LoVo (cell line): ENCODE data around the gene TGM5.
A peak's percentile ranks its signal among the peaks of the same experiment; 100 is the strongest.
"Not testable (repeated sequence)": the region's sequence is repeated elsewhere in the genome, so short reads cannot be mapped to it uniquely, and the experiment has no call there.

Experiments
- DNase-seq: peaks from one replicate; pipeline ENCODE4 v3.0.0-alpha.2; 2016; ENCODE audit warnings: low spot score

Gene TGM5

DNA sequence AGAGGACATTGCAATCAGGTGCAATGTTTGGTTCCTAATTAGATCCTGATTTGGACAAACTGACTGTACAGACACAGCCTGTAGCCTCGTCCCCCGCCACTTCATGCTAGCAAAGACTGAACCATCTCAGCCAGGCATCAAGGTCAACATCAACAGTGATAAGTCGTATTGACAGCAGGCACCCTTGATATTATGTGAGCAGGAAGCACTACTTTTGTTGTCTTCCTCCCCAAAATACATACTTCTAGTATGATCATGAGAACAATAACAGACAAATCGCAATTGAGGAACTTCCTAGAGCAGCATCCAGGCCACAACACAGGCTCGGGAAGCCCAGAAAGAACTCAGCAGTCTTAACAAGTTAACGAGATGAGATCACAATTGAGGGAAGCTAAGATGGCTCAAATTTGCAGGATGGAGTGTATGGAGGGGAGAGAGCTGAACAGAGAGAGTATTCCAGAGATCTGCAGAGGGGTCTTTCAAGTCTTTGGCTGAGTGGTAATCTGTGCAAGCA is 20.4 kb downstream of the TGM5 start:
- no peak for DNase-seq

GRCh38 chr15:43244092-43244491 is 22.6 kb downstream of the TGM5 start:
- no peak for DNase-seq

DNA sequence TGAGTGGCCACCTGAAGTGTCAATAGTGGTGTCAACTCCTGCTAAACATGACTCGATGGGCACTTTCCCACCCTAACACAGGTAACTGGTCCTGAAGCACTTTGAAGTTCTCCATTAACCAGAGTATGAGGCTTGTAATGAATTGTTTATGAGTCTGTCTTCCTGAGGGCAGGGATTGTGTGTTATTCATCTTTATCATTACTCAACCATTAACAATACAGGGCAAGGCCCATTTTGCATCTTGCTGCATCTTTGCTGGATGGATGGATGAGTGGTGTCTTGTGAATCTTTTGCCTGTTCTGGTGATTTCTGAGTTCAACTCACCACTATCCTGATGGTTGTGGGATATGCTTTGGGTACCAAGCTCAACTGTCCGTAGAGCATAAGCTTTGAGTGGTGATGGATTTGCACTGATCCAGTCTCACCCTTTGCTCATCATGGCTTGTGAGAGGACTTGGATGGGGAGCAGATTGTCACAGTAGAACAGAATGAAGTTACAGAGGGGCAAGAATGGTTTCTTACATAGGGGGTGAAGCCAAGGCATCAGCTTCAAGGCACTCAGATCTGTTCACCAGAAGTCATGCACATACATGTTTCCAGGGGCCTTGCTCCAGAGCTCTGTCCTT is 23.6 kb downstream of the TGM5 start:
- no peak for DNase-seq

DNA sequence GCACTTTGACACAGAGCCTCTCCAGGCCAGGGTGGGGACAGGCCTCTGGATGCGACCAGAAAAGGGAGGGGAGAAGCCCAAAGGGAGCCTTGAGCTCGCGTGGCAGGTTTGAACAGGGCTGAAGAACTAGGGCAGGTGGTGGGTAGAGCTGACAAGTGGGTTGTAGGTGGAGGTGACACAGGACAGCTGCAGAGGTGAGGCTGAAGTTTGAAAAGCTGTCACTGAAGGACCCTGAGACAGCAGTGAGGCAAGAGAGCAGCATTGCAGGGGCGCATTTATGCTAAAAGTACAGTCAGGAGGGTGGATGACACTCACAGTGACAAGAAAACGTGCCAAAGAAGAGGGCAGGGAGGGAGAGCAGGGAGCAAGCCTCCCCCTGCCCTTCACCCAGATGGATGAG is 24.1 kb downstream of the TGM5 start:
- no peak for DNase-seq

DNA sequence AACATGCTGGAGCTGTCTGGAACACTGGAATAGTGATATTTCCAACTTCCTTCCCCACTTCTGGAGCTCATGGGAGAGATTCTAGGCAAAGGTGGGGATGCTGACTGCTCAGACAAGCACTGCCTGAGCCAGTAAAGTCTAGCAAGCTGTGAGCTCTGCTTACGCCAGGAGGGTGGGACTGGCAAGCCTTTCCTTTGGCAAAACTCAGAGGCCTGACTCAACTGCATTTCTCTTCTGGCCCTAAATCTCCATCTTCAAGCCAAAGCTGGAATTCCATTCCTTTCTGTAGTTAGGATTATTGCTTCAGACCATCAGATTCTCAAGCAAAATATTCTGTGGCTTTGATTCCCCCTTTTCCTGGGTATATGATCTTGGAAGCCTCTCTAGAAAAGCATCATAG is 25.6 kb downstream of the TGM5 start:
- DNase-seq: no peak

DNA sequence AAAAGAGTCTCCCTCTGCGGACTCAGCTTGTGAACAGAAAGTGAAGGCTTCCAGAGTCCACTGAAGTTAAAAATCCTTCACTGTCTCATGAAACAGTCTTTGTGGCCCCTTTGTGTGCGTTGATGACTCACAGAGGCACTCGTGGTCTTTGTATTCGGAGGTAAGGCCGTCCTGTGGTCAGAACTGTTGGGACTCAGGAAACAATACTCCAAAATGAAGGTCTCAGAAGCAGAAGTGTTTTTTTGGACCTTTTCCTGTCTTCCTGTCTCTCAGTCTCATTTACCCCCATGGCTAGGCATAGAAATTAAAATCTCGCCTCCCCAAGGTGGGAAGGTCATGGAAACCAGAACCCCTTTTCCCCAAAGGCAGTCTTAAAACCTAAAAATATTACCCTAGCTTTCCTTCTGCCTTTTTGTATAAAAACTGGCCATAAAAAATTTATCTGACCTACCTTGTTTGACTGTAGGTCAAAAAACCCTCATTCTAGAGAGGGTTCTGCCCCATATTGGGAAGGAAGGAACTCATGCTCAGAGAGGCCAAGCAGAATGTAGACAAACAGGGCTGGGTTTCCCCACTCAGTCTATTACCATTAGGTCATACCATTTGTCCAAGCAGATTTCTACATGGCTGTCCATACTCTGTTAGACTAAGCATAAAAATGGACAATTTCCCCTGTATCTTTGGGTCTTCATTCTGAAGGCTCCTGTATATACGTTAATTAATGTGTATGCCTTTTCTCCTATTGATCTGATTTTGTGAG is 26.8 kb downstream of the TGM5 start:
- no peak for DNase-seq

GRCh38 chr15:43238671-43239131 is 28.0 kb downstream of the TGM5 start:
- DNase-seq: no peak

DNA sequence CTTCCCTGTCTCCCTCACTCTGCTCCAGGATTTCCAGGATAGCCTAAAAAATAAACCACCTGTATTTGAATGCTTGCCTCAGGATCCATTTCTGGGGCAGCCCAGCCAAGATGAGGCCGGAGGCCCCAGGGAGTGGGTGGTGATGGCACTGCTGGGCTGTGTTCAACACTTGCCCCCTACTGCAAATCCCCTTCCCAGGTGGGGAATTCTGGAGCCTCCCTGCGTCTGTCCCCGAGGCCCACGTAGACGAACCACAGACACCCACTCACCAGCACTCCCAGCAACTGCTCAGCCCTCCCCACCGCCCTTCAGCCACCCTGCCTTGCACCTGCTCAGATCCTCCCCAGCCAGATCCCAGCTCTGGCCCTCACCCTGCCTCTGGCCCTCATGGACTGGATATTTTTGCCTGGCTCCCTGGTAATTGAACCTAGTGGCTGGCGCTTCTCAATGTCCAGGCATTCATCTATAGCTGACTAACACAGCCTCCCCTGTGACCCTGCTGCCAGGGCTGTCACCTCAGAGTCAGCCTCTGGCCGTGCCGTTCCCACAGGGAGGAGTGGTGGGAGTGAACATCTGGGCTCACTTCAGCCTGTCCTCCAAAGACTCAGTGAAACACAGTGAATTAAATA is 28.8 kb downstream of the TGM5 start:
- no peak for DNase-seq

- DNase-seq: no peak
Measured at GRCh38 chr15:43235536-43235935, 31.2 kb downstream of the TGM5 start.

DNA sequence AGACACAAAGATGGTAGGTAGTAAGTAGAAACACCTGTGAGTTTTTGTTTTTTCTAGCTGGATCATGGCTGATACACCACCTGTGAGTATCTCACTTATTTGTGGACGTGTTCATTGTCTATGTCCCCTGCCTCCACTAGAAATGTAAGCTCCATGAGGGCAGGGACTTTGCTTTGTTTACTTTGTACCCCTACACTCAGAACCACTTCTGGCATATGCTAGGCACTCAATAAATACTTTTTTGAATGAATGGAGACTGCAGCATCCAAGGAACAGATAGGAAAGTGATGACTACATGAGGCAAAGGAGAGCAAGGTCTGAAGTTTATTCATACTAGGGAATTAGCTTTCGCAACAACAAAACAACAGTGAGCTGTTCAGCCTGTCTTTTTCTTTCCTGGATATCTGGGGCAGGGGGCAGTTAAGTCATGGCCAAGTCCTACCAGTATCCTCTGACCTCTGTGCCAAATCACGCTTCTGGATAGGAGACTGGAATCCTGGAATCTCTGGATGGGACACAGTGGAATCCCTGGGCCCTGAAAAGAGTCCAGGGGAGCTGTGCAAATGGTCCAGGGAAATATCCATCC is 34.3 kb downstream of the TGM5 start:
- DNase-seq: no peak

DNA sequence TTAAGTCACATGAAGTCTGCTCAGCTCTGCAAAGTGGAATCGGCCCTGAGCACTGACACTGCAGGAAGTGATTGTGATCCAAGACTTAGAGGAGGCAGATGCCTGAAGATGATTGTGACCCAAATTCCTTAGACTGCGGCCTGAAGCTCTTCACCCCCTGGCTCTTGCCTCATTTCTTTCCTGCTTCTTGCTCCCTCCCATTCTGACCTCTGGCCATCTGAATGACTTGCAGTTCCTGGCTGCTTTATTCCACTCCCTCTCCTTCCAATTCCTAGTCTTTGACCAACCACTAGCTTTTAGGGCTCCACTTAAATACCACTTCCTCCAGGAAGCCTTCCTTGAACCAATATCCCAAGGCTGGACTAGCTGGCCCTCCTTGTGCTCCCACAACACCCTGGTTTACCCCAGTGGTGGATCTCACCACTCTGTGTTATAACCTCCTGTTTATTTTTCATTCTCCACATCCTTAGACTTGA is 36.0 kb downstream of the TGM5 start:
- DNase-seq: no peak

DNA sequence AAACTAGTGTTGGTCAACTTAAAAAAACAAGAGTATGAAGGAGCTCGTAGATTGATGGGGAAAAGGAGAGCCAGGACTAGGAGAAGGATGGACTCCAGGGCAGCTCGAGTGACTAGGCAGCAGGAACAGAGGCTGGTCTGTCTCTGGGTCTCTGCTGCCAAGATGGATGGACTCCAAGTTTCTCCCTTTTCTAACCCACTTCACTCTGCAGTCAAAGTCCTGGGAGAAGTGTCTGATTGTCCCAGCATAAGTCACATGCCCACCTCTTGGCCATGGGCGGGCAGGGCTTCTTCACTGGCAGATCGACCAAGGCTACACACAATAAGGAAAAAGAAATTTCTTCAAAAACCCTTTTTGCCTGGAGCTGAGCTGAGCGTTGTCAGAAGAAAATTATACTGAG is 36.8 kb downstream of the TGM5 start:
- DNase-seq: no peak

GRCh38 chr15:43226436-43227305 is 40.1 kb downstream of the TGM5 start:
- no peak for DNase-seq

- DNase-seq: not testable (repeated sequence)
Measured at GRCh38 chr15:43225950-43226255, 40.8 kb downstream of the TGM5 start.

DNA sequence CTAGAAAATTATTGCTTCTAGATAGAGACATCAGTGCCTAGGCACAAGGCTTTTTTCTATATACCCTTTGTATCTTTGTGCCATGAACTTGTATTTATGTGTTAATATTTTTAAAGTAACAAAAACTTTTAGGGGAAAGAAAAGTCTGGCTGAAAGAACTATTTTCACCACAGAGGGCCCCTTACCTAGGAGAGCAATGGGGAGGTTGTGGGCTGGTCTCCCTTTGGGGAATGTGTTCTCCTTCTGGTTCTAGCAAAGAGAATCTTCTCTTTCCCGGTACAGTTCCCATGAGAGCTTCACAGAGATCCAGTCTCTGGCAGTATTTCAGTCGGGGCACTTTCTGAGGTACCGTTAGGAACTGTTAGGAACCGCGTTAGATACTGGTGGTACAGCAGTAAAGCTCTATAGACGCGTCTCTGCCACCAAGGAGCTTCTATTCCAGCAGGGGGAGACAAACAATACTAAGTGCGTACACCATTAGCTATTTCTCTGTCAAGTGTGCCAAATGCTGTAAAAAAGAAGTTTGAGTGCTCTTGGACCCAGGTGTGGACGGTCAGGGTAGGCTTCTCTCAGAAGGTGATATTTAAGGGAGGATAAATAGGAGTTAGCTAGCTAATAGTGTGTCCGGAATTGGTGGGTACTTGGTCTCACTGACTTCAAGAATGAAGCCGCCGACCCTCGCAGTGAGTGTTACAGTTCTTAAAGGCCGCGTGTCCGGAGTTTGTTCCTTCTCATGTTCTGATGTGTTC is 41.4 kb downstream of the TGM5 start:
- peak; percentile 71 for DNase-seq

DNA sequence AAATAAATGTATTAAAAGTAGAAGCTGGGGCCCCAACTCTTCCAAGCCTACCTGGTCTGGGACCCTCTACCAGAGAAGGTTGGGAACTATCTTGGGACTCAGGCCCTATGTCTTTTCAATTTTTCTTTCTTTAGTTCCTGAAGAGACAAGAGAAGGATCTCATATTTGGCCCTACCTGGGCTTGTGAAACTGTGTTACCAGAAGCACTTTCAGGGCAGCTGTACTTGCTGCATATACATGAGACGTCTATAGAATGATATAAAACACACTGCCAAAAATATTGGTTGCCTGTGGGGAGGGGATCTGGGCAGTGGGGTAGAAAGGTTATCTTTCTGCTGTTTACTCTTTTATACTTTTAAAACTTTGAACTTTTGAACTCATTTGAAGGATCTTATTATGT is 45.3 kb downstream of the TGM5 start:
- no peak for DNase-seq

- DNase-seq: no peak
Measured at GRCh38 chr15:43220991-43221403, 45.7 kb downstream of the TGM5 start, which contains the start of gene EPB42. Gene EPB42 (minus strand): TSS chr15:43221018. CDS start chr15:43220825, 193 bp downstream.

GRCh38 chr15:43219929-43220928 is 46.5 kb downstream of the TGM5 start:
- DNase-seq: no peak

- DNase-seq: no peak
Measured at GRCh38 chr15:43218908-43219706, 47.6 kb downstream of the TGM5 start.
